Dermis blood vessel endothelial cell (primary cell): ENCODE data around the gene MXRA8. TPM values are rescaled to one million over a fixed set of nuclear protein-coding genes. Genes with fewer than 3 reads are reported as not detected.

Experiments
- DNase-seq: peaks from one replicate; pipeline ENCODE4 v3.0.0; 2010
- total RNA-seq: library from RNA; depleted of rRNA; stranded (reverse); fragments of >200 nt; gene quantifications from 2 replicates; pipeline ENCODE4 v1.2.3, GENCODE V29; 2014

The MXRA8 gene
- total RNA-seq, 1 donor from 2014 or later = 1.7 TPM

DNA sequence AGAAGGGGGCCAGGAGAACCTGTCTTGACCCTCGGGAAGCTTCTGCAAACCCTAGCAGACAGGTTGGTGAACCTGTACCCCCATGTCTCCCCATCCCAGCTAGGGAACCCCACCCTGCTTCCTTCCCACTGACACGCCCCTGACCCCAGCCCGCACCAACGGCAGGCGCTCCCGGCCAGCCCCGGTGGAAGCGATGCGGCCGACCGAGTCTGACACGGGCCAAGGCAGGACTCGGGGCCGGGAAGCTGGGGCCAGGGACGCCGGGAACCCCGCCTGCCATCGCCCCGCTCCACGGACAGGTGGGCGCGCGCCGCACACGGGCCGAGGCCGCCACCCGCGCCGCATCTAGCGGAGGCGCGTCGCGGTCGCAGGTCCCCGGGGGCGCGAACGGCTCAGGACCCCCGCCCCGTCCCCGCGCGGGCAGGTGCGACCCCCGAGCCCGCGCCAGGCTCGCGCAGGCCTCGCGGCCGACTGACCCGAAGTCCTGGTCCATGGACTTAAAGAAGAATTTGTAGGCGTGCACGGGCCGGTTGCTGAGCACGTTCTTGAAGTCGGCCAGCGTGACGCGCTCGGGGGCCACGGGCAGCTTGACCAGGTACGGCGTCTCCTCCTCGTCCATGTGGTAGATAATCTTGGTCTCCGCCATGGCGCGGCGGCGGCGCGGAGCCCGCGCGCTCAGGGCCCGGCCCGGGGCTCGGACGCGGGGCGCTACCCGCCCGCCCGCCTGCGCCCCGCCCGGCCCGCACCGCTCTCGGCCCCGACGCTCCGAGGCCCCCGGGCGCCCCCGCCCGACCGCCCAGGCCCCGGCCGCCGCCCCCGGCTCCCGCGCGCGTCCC, 9.7 kb downstream of the MXRA8 start:
- DNase-seq = peak; percentile 65

DNA sequence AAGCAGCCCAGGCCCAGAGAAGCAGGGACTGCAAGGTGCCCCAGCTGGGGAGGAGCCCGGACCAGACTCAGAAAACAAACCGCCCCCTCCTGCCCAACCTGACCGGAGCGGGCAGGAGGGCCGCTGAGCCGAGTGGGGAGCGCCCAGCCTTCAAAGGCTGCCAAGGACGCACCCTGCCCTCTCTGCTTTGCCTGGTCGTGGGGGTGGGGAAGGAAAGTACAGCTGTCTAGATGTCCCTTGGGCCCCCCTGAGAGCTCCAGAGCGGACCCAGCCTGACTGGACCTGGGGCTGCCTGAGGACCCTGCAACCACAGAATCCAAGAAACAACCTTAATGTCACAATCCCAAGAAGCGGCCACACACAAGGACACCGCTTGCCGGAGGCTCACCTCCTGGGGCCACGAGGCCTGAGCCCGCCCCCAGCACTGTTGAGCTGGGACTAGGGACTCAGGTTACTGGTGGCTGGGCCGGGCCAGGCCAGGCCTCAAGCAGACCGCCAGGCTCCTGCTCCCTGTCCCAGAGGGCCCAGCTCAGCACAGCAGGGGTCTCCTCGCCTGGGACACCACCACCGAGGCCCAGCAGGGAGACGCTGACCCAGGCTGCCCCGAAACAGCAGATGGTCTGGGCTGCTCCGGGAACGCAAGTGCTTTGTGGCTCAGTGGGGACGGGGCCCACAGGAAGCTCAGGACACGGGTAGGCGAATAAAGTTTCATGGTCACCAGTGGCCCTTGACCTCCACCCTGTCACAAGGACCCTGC, 10.5 kb downstream of the MXRA8 start:
- no peak for DNase-seq

DNA sequence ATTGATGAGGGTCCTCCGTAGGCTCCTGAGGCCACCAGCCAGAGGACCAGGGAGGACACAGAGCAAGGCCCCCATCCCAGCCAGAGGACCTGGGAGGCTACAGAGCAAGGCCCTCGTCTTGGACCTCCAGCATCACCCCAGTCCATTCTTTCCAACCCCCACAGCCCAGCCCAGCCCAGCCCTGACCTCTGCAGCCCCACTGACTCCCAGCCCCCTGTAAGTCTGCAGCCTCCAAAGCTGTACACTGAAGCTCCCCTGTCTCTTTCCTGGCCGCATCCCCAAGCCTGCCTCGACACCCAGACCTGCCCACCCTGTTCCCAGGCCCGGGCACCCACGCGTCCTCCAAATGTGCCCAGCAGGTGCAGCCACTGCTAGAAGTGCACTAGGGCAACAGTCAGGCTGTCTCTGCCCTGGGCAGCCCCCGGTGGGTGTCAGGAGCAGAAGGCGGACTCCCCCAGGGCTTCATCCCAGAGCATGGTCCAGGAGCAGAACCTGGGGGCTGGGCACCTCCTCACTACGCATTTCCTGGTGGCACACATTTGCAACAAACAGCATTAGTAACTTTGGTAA, 11.2 kb downstream of the MXRA8 start:
- DNase-seq = no peak

DNA sequence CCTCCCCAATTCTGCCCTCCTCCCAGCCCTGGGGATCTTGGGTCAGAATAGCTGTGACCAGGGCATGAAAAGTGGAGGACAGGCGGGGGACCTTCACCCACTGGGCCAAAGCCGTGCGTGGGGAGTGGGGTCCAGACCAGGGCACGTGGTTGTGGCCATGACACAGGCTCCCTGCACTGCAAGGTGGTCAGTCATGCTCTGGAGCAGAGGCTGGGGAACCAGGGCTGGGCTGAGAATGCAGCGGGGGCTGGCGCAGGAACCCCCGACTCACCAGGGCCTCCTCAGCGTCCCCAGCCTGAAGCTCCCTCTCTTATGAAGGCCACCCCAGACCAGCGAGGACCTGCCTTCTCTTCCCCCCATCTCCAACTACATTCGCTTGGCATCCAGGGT, 11.9 kb downstream of the MXRA8 start:
- no peak for DNase-seq

DNA sequence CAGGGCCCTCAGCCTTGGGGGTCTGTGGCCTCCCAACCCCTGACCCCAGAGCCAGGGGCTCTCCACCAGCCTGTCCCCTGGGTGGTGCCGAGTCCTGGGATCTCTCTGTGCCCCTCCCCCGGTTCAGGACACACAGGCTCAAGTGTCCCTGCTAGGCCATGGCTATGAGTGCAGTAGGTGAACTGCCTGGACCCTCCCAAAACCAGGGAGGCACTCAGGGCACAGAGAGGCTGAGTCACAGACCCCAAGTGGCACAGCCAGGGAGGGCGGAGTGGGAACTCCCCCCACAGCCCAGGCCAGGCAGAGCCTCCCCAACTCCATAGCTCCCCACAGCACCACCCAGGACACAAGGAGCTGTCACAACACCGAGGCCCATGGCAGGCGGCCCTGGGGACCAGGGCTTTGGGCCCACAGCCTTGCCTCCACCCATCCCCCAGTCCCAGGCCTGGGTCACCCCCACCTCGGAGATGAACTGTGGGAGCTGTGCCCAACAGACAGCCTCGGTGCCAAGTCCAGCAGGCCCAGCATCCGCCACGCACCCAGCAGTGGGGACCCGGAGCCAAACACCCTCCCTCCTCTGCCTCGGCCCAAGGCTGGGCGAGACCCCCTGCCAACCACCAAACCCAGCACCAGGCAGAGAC, 12.4 kb downstream of the MXRA8 start:
- no peak for DNase-seq

DNA sequence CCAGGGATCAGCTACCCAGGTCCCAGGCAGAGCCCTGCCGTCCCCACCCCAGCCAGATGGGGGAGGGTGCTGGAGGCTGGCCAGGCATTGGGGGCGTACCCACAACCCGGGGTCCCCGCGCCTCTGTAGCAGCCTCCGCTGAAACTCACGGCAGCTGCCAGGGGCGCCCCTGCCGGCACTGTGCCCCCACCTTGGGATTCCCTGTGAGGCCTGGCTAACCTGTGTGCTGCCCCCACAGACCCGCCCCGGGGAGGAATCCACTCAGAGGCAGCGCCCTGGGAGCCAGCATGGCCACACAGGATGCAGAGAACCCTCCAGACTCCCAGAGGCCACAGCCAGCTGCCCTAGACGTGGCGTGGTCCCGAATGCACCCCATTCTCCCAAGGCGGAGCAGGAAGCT, 13.0 kb downstream of the MXRA8 start:
- DNase-seq = no peak

DNA sequence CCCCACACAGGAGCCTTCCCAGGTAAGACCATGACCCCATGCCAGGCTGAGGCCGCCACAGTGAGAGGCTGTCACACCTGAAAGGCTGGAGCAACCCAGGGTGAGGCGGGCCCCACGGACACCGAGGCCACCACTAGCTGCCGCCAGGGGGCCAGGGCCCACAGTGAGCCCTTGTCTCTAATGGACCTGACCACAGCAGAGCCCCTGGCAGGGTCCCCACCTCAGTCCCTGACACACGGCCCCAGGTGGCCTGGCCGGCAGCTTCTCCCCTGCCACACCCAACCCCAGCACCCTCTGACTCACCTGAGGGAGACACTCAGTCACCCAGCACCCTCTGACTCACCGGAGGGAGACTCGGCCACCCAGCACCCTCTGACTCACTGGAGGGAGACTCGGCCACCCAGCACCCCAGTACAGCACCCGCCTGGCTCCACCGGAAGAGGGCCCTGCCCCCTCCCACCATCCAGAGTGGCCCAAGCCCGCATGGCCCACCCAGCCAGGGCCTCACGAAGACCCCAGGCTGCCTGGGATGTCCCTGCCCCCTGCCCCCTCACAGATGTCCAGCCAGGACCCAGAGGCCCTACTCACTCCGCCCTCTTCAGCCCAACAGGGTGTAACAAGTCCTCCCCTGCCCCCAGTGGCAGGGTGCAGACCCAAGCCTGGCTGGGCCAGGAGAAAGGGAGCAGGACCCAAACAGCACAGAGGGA, 13.5 kb downstream of the MXRA8 start:
- DNase-seq = peak; percentile 45

DNA sequence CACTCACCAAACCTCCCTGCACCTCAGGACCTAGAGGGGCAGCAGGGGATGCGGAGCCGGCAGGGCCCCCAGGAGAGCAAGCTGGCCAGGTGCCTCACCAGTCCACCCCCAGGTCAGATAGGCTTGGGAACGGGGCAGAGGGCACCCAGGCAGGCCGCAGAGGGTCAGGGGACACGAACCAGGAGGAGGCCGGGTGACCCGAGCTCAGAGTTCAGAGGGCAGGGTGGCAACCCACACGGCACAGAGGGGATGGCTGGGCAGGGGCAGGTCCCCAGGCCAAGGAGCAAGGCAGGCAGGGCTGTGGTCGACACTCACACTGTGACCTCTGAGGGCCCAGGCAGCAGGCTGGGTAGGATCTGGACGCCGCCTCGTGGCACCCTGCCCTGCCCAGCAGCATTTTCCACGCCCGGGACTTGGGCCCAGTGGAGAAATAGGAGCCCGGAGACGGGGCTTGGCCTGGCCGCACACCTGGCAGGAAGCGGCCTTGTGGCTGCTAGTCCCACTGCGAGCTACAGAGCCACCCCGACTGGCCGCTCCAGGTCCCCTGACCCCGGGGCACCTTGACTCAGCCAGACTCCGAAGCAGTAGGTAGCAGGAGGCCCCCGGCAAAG, 14.4 kb downstream of the MXRA8 start:
- no peak for DNase-seq

DNA sequence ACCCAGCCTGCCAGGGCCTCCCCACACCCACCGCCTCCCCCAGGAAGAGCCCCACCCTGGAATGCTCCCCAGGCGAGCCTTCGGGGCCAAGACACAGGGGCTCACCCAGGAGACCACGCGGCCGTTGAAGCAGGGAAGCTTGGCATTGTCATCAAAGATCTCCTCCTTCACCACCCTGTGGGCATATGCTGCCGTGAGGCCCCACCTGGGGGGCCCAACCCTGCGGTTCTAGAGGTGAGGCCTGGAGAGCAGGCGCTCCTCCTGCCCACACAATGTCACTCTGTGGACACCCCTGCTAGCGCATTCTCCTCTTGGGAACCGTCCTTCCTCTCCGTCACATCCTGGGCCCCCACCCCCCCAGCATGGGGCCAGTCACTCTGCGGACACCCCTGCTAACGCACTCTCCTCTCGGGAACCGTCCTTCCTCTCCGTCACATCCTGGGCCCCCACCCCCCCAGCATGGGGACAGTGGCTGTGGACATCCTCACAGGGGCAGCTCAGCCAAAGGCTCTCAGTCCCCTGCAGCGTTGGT, 15.7 kb downstream of the MXRA8 start:
- DNase-seq = no peak

DNA sequence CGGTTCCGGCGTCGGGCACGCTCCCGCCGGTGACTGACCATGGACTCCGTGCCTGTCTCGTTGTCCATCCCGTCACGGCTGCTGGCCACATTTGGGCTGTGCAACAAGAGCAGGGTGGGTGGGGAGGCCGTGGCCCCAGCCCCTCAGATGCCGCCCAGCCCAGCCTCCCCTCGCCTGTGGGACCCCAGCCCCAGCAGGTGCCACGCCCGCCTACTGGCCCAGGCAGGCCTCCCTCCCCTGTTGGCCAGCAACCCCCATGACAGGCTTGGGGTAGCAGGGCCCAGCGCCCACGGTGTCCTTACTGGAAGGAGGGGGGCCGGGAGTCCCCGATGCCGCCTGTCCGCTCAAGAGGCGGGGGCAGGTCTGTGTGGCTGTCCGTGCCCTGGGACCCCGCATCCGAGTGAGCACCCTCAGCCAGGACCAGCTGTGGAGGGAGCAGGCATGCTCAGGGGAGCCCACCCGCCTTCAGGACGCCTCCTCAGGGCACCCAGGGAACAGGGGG, 16.2 kb downstream of the MXRA8 start:
- DNase-seq = no peak

DNA sequence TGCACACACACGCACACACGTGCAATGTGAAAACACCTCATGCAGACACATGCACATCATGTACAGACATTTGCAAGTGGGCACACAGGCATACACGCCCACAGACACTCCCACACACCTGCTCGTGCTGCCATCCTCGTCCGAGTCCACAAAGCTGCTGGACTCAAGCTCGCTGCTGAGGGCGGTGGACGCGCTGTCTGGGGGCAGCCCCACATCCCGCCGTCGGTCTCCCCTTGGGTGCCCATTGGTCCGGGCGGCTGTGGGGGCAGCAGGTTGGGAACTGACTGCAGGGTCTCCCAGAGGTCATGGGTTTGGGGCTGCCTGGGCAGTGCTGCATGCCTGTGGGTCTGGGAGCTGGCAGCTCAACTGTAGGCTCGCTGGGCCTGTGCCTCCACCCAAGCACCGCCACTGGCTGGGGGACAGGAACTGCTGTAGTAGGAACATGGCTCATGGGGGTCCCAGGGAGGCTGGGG, 16.8 kb downstream of the MXRA8 start:
- DNase-seq = no peak

DNA sequence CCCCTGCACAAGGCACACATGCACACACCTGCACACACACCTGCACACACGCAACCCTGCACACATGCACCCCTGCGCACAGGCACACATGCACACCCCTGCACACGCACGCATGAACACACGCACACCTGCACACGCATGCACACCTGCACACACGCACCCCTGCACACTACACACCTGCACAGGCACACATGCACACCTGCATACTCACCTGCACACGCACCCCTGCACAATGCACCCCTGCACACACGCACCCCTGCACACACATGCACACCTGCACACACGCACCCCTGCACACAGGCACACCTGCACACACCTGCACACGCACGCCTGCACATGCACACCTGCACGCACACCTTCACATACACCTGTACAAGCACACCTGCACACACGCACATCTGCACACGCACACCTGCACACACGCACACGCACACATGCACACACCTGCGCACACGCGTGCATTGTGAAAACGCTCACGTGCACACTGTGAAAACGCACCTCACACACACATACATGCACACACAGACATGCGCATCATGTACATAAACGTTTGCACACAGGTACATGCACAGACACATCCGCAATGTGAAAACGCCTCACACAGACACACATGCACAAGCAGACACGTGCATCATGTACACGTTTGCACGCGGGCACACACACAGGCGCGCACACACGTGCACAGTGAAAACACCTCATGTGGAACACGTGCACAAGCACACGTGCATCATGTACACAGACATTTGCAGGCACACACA, 17.4 kb downstream of the MXRA8 start:
- no peak for DNase-seq

DNA sequence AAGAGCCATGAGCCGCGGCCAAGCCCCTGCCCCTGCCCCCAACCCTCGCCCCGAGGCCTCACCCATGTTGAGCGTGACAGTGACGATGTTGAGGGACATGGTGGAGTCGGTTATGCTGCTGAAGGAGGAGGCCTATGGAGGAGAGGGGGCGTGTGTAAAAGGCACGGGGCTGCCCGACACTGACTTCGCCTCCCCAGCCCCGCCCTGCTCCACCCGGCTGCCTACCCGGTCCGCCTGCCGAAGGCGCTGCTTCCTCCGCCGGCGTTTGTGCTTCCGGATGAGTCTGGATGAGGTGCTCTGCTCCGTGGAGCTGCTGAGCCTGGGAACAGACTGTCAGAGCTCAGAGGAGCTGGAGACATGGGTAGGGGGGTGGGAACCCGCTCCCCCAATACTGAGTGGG, 18.2 kb downstream of the MXRA8 start:
- DNase-seq = no peak

DNA sequence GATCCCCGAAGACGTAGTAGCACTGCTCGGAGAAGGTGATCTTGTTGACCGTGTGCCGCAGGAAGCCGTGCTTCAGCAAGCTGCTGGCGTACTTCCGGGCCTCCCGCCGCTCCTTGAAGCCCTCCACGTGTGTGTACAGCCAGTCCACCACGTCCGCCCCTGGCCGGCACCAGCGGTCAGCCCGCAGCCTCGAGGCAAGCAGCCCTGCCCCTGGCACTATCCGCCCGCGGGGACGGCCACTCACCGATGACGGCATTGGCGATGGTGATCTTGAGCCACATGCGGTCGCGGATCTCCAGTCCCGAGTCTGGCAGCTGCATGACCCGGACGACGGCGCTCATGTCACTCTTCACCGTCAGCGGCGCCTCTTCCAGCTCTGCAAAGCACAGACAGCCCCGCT, 20.1 kb downstream of the MXRA8 start:
- no peak for DNase-seq

DNA sequence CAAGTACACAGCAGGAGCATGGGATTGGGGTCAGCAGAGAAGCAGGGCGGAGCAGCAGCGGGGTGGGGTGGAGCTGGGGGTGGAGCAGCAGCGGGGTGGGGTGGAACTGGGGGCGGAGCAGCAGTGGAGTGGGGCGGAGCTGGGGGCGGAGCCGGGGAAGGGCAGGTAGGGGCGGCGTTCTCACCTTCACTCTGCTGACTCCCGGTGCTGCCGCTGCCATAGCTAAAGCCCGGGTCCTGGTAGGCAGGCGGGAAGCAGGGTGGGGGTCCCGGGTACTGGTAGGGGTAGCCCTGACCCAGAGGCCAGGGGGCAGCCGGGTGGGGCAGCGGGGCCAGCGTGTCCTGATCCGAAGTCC, 20.6 kb downstream of the MXRA8 start:
- no peak for DNase-seq

DNA sequence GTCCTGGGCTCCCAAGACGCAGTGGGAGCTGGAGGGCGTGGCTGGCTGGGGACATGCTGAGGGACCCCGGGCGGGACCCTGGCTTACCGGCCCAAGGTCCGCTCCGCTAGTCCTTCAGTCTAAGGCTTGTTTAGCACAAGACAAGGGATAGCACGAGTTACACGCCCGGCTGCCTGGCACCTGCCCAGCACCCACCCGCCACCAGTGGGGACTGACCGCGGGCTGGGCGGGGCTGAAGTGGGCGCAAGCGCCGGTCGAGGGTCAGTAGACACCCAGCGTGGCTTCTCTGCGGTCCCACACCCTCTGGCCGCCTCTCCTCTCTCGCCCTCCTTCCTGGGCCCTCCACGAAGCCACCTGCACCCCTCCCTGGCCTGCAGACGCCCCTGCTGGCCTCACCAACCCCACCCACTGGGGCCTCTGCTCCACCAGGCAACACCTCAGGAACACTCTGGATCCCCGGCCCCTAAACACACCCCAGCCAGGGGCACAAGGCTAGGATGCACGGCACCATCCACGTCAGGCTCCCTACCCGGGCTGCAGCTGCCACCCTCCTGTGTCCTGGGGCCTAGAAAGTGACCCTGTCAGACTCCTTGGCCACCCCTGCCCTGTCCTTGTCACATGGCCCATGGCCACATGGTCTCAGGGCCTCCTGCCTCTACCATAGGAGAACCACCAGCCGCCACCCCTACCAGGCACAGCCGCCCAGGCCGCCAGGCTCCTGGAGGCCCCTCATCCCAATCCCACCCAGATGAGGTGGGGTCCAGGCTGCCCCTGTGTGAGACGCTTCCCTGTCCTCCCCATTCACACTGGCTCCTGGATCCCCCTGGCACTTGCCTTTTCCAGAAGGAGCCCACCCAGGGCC, 21.2 kb downstream of the MXRA8 start:
- DNase-seq = no peak

DNA sequence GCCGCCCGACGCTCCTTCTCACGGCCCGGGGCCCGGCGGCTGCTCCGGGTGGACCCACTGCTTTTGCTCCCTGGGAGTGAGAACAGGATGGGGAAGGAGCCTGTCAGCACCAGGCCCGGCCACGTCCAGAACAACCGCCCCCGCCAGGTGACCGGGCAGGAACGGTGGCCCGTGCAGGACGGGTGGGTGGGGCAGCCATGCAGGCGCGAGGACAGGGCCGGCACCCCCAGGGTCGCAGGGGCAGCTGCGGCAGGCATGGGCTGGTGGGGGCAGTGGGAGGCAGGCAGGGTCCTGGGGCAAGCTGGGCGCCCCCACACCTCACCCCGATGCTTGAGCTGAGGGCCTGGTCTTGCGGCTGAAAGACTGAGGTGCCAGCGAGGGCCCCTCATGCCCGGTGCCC, 21.9 kb downstream of the MXRA8 start:
- no peak for DNase-seq

DNA sequence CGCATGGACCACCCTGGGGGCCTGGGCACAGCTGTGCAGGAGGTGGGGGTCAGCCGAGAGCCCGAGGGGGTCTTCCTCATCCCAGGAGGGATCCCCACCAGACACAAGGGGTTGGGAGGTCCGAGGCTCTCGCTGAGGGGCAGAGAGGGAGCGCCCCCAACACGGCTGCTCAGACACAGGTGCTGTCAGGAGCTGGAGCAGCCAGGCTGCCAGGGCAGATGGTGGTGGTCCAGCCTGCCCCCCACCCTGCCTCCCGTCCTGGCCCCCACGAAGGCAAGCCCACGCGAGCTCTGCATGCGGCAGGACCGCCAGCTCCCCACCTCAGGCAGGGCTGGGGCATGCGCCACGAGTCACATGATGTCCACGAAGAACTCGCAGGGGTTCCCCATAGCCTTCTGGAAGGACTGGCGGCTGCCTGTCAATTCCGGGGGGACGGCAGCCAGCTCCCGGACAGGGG, 22.5 kb downstream of the MXRA8 start:
- DNase-seq = no peak

DNA sequence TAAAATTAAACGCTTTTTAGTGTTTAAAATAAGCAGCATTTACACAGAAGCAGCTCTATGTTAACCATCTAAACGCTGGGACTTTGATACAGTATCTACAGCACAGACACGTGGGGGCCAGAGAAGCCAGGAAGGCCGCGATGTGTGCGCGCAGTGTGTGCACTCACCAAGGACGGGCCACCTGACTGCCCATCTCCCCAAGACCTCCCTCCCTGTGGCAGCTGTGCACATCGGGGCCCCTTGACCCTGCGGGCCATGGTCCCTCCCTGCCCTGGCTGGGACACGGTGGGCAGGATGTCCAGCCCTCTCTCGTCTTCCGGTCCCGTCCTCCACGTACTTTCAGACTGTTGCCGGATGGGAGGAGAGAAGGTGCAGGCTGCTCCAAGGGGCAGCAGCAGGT, 23.1 kb downstream of the MXRA8 start:
- DNase-seq = no peak

DNA sequence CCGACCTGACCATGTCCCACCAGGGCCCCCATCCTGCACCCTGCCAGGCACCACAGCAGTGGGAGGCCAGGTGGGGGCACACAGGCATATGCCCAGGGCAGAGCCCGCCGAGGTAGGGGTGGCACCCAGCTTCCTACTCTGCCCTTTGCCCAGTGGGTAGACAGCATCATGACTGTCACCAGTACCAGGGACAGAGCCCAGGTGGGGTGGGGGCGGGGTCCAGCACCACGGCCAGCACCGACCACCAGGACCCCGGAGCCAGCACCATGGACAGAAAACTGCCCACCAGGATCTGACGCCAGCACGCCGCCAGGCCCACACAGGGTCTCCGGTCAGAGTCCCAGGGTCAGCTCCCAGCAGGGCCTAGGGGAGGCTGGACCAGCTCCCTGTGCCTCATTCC, 23.5 kb downstream of the MXRA8 start:
- DNase-seq = no peak
